ENCODE data around the gene FRMD4B.
"Not testable (repeated sequence)": the region's sequence is repeated elsewhere in the genome, so short reads cannot be mapped to it uniquely, and the experiment has no call there.

The FRMD4B gene

DNA sequence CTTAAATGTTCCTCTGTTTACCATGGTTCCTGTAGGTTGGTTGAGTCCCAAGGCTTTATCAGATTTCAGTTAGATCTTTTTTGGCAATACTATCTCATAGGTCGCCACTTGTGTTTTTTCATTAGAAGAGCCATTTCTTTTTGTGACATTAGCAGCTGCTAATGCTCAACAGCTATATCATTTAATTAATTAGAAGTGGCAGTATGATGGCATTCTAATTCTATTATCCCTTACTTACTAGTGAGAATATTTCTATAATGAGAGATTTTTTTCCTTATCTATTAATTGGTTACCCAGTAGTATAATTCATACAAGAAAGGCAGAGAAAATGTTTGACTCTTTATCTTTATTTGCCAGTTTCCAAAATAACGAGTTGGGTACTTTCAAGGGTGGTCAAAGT lies 25.2 kb downstream of the FRMD4B start:
- DNase-seq (ENCODE audit: low spot score), result no peak

DNA sequence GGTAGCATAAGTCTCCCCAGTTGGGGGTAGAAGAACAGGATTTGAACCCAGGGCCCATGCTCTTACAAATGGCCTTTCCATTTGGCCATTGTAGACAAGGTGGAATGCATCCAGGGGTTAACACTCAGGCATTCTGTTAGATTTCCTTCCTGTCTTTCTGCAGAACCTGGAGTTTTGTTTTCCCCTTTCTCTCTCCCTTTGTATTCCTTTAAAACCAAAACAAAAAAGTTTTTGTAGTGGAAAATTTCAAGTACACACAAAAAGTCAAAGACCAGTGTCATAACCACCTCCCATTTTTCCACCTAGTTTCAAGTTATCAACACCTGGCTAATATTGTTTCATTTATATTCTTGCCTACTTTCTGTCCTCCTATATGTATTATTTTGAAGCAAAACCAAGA lies 26.0 kb downstream of the FRMD4B start:
- DNase-seq (ENCODE audit: low spot score), result no peak

DNA sequence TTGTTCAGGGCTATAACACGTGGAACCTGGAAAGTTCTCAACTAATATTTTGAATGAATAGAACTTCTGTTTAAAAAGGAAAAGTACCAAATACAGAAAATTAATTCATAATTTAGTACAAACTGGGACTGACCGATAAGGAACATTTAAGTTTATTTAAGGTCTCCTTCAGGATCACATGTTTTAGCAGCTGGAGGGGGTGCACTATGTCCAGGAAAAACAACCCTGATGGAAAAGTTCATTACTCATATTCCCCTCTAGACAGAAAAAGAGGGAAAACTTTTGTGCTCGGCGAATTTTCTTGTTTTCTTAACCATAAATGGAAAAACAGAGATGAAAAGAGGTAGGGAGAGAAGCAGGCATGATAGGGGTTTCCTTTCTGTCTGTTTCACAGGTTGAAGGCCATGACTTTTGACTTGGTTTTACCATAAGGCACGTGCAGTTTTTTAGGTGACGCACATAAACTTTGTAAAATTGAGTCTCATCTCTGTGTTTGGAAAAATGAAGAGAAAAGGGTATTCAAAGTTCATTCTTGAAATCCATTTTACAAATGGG lies 26.5 kb downstream of the FRMD4B start:
- DNase-seq (ENCODE audit: low spot score), result no peak

DNA sequence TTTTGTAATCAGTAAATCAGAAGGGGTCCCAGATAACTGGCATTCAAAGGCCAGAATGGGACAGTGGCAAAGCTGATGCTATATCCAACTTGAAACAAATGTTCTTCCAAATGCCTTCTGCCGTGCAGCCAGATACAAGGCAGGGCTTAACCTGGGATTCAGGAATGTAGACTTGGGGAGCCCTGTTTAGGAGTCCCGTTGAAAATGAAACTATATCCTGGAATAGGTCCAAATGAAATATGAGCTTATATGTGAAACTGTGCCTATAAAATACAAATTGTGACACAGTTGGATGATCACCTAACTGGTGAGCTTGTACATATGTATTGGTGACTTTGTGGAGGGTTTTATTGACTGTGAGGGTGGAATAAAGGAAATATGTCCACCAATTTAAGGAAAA lies 28.7 kb downstream of the FRMD4B start:
- DNase-seq (ENCODE audit: low spot score), result no peak

DNA sequence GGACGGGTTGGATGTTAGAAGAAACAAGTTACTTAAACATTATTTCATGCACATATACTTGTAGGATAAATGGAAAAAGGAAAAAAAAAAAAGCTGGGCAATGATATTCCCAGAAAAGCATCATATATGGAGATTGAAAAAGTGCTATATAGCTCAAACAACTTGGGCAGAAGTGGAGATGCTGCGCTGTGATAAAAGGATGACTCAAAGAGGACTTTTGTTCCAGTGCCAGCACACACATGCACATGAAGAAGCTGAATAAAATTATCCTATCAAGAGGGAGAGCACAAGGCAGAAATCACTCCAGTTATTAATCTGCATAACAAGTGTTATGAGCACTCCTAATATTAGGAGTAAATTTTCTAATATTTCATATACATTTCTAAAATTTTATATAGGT lies 30.9 kb downstream of the FRMD4B start:
- DNase-seq (ENCODE audit: low spot score), result no peak

DNA sequence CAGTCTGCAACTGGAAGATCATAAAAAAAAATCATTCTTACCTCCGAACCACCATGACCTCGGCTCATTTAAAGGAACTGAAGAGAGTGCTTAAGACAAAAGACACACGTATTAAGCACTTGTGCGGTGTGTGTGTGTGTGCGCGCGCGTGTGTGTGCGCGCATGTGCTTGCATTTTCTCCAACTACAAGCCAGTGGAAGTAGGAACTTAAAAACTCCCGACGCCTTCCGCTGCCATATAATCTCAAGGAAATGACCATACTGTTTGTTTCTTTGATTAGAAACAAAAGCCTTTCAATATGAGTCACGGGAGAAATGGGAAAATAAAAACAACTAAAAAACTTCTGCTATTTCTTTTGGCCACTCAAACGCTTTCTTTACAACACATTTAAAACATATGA lies 32.4 kb downstream of the FRMD4B start:
- no peak for DNase-seq (ENCODE audit: low spot score)

DNA sequence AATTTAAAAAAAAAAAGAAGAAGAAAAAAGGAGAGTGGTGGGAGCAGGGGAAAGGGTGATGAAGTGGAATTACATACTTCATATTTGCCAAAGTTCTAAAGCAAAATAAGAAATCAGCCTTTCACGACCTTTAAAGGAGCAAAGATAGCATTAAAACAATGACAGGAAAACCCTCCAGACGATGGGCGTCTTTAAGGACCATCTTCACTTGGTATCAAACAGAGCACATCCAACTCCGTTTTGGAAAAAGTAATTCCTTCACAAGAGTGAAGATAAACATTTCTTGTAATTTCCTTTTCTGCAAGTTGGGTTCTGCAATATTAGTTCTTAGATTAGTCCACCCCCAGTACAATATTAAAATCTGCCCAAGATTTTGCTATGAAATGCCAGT lies 32.8 kb downstream of the FRMD4B start:
- DNase-seq (ENCODE audit: low spot score), result no peak

DNA sequence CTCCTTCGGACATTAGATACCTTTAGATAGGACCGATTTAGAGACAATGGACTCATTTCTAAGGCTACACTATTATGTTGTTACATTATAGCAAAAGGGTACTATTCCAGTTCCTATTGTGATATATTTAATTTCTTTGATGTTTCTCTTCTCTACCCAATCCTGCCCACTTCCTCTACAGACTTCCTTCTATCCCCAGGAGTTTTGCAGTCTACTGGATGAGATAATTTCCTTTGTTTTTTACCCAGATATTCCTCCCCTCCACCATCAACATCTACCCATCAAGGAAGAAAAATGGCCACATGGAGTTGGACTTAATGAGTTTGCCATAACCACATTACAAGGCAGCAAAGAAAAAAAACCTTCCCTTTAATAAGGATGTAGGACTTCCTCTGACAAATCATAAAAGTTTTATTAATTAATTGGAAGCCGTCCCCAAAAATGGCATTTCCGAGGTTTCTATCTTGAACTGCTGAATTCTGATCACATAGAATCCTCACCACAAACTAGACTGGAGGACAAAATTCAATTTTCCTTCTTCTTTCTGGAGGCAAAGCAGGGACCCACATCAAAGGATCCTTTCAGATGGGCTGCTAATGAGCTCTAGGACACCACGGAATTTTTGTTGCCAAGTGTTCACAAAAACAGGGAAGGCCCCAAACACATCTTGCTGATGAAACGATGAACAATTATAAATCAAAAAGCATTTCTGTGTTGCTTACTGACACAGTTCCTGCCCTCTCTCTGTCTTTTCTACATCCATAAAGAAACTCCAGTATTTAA lies 33.4 kb downstream of the FRMD4B start:
- DNase-seq (ENCODE audit: low spot score), result no peak

DNA sequence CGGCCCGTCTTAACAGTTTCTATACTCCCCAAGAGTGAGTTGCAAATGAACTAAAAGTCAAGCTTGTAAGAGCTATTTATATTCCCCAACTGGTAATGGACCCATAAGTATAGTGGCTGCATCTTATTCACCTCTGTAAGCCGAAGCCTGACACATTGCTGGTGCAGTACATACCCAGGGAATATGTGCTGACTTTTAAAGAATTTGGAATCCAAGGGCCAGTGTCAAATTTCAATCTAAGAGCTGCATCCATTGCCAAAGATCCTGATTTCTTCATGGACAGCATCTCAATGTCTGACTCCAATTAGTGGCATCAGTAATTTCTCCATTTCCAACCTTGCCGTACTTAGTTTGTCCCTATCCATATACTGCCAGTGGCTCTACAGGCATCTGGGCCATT lies 42.0 kb downstream of the FRMD4B start:
- DNase-seq (ENCODE audit: low spot score), result no peak

DNA sequence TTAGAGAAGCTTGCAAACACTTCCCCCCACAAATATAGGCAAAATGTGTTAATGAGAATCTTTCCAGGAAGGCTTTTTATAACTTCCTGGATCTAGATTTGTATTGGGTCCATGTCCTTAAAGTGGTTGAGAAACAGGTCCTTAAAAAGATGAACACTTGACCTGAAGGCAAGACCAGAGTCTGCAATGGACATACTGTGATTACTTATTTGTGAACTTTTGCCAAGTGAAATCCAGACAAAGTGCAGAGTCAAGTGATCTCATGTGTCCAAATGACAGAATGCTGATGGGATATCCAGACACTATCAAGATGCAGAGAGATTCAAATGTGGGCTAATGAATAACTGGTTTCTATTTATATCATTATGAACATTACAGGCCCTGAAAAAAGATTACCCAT lies 43.8 kb downstream of the FRMD4B start:
- no peak for DNase-seq (ENCODE audit: low spot score)

DNA sequence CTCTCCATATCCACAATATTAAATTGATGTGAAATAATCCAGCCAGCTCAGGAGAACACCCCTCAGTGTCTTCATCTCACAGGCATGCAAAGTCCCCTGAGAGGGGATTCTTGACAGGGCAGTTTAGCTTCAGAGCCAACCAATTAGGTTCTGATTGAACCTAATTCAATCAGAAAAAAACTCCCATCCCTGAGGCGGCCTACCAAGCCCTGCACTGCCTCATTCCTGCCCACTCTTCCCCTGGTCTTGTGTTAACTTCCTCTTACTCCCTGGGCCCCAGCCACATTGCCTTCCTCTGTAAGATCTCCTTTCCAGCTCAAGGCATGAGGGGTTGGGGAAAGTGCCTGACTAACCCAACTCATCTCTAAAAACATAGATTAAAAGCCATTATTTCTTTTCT lies 46.1 kb downstream of the FRMD4B start:
- DNase-seq (ENCODE audit: low spot score), result no peak

DNA sequence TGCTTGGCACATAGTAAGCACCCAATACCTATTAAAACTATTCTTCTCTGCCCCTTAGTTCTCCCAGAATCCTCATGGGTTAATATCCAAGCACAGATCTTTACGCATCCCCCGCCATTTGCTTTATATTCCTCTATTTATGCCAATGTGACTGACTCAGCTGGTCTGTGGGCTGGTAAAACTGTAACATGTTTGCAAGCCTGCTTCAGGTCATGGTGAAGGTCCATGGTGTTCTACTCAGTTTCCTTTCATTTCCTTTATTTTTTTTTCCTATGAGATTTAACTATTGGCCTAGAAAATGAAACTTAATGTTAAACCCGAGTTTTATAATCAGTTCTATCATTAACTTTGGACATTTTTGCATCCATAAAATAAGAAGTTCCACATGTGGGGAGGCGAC lies 47.0 kb downstream of the FRMD4B start:
- no peak for DNase-seq (ENCODE audit: low spot score)

DNA sequence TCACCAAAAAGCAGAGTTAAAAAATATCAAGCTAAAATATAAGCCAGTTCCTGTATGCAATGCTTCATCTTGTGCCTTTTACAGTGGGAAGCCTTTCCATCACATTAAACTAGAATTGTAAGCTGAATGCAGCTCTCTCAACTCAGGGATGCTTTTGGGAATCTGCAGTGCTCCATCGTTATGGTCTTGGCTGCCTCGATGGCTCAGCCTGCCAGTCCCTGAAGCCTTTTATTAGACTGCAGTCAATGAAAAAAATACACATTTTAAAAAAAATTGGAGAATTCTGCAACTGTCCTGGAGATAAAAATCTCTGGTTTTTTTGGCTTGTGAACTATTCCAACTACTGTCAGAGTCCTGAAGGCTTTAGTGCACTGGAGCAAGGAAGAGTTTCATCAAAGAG lies 53.0 kb downstream of the FRMD4B start:
- DNase-seq (ENCODE audit: low spot score), result no peak

DNA sequence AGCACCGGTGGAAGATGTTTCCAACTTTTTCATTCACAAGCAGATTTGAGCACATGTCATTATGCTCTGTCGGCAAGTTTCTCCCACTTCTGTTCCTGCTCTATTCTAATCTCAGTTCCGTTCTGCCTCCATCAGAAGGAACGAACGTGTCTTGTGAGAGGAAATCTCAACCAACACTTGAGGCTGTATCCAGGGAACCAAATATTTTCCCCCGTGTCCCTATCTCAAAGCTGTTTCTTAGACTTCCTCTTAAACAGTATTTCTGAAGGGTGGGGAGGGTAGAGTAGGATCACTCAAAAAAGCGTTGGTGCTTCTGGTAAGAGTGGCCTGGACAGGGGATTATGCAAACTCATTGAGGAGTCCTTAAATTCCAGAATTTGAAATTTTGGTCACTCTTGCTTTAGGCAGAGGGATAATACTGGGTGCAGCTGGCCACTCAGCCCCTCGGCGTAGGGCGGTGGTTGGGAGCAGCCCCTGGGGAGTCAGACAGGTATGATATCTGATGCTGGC lies 54.9 kb downstream of the FRMD4B start:
- no peak for DNase-seq (ENCODE audit: low spot score)

DNA sequence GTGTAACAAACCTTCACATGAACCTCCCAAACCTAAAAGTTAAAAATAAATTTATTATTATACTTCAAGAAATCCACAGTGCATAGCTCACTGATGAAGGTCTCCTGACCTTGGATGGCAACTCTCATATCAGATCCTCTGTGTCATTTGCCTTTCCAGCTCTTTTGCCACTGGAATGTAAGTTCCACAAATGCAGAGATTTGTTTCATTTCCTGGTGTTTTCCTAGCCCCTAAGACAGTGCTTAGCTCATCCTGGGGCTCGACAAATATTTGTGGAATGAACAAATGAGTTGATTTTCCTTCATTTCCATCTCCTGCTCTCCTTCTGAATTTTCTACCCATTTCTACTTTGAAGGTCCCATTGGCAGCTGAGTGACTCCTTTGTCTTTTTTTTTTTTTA lies 56.0 kb downstream of the FRMD4B start:
- DNase-seq (ENCODE audit: low spot score), result no peak

DNA sequence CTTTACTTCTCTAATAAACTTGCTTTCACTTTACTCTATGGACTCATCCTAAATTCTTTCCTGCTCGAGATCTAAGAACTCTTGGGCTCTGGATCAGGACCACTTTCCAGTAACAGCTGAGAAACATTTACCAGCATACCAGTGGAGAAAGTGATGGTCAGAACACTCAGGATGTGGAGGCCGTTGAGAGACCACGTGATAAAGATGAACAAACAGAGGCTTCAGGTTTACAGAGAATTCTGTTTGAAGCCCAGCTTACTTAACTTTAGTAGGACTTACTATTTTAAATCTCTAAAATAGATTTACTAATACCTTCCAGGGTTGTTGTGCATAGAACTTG lies 57.0 kb downstream of the FRMD4B start:
- DNase-seq (ENCODE audit: low spot score), result no peak

DNA sequence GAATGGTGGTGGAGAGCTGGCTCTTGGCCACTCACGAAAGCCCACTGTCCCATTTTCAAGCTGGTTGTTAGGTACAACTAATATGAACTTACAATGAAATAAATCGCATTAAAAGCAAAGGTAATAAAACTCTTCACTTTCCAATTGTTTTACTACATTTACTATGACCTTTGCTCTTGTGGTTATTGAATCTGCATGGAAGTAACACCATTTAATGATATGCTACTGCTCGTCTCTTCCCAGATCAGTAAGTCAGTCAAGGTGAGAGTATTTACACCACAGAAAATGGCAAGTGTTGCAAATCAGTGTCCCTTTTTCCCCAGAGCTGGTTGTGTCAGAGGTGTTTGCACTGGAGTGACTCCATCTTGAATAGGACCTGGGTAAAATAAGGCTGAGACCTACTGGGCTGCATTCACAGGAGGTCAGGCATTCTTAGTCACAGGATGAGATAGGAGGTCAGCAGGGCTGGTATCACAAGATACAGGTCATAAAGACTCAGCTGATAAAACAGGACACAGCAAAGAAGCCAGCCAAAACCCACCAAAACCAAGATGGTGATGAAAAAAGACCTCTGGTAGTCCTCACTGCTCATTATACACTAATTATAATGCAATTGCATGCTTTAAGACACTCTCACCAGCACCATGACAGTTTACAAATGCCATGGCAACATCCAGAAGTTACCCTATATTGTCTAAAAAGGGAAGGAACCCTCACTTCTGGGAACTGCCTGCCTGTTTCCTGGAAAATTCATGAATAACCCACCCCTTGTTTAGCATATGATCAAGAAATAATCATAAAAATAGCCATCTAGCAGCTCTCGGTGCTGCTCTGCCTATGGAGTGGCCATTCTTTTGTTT lies 57.6 kb downstream of the FRMD4B start:
- DNase-seq (ENCODE audit: low spot score), result no peak

DNA sequence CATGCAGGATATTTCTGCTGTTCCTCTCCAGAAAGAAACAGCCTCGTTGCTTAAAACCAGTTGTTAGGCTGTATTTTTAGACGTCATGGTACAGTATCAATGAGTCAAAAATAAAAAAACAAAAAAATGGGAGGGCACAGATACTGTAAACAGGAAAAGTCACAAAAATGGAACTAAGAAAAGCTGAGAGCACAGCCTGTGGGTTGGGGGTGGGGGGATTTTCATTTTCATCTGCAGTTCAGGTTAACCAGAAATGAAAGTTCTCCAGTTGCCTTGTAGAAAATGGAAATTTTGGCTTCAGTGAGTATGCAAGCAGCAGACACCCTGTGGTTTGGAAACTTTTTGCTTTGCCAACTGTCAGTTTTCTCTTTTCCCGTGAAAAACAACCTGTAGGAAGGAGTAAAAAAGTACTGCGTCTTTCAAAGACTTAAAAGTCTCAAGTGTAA lies 59.0 kb downstream of the FRMD4B start:
- DNase-seq (ENCODE audit: low spot score), result no peak

DNA sequence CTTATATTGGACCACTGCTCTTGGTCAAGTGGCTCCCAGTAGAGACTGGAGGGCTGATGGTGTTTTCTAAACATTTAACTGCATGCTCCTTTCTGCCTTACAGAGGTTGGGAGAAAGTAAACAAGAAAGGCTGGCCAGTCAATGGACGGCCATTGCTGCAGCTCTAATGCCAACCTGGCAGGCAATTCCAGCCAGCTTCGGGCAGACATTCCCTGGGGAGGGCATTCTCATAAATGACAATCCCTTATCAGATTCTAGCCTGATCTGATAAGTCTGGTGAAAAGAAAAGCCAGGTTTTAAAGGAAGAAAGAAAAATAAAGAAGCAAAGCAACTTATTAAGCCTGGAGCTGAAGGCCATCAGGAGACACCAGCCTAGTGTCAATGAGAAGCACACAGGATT lies 60.7 kb downstream of the FRMD4B start:
- DNase-seq (ENCODE audit: low spot score), result no peak

DNA sequence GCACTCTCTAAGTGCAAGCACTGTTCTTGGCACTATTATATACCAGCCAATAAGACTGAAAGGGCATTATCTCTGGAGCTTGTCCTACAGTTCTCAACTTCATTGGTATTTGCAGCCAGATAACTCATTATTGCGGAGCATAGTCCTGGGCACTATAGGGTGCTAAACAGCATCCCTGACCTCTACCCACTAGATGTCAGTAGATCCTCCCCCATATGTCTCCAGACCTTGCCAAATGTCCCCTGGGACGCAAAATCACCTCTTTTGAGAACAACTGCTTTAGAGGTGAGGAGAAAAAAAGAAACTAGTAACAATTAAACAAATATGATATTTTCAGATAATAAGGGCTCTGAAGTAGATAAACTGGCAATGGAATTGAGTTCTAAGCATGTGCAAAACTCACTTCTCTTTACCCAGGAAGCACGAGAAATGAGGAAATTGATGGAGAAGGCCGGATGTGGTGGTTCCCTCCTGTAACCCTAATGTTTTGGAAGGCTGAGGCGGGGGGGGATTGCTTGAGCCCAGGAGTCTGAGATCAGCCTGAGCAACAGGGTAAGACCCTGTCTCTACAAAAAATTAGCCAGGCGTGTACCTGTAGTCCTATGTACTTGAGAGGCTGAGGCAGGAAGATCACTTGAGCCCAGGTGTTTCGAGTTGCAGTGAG lies 61.4 kb downstream of the FRMD4B start:
- no peak for DNase-seq (ENCODE audit: low spot score)

DNA sequence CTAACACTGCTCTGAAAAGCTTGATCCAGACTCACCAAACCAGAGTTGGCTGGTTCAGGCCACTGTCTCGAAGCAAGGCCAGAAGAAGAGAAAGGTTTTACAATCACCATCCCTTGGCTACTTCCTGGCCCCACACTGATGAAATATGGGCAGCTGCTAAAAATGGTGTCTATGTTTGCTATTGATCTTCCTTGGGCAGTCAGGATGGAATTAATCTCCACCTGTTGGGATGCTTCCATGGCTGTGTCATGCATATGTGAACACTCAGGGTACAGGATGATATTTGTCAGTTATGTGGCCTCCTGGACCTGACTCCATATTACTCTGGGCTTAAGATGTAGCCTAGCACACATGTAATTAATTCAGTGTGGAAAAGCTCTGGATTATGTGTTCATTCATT lies 61.9 kb downstream of the FRMD4B start:
- DNase-seq (ENCODE audit: low spot score), result no peak

DNA sequence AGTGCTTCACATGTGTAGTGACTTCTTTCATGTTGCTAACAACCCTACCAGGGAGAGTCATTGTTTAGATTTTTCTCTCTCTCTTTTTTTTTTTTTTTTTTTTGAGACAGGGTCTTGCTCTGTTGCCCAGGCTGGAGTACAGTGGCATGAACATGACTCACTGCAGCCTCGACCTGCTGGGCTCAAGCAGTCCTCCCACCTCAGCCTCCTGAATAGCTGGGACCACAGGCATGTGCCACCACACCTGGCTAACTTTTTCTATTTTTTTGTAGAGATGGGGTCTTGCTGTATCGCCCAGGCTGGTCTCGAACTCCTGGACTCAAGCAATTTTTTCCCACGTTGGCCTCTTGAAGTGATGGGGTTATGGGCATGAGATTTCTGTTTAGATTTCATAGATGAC lies 63.4 kb downstream of the FRMD4B start:
- not testable (repeated sequence) for DNase-seq (ENCODE audit: low spot score)

DNA sequence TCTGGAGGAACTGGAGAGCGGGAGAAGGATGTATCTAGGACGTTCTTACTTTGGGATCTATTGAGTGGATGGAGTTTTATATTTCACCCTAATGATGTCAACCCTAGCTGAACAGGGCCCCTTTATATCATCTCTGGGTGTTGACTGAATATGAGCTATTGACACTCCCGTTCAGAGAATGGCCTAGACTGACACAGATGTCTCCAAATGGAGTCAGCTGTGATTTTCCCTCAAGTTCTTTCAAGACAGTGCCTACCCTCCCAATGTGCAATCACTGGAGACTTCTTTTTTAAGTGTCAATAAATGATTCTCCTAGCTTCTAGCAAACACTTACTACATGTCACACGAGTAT lies 63.8 kb downstream of the FRMD4B start:
- no peak for DNase-seq (ENCODE audit: low spot score)
